IPS DF 6.9 (cell line): ENCODE results near the gene CLEC2L.
A peak's percentile ranks its signal among the peaks of the same experiment; 100 is the strongest.

Source experiments
- DNase-seq: peaks from one replicate; pipeline ENCODE4 v3.0.0-alpha.2; 2013; ENCODE audit warnings: low read depth, low spot score
- H3K27ac ChIP-seq: one replicate; pipeline ENCODE4 v1.5.1; 2013; ENCODE audit warnings: low read length, control low read depth
- H3K27me3 ChIP-seq: 2 replicates; pipeline ENCODE4 v1.6.1; 2013; ENCODE audit warnings: mild to moderate bottlenecking, low read length; ENCODE audit not compliant: control insufficient read depth, insufficient read depth
- H3K36me3 ChIP-seq: 2 replicates; pipeline ENCODE4 v1.6.1; 2013; ENCODE audit warnings: low read length; ENCODE audit not compliant: control insufficient read depth, insufficient read depth
- H3K4me1 ChIP-seq: 2 replicates; pipeline ENCODE4 v1.6.1; 2013; ENCODE audit warnings: low read length; ENCODE audit not compliant: control insufficient read depth, insufficient read depth
- H3K4me3 ChIP-seq: 2 replicates; pipeline ENCODE4 v1.5.1; 2013; ENCODE audit warnings: mild to moderate bottlenecking, low read length
- H3K9me3 ChIP-seq: 2 replicates; pipeline ENCODE4 v1.6.1; 2013; ENCODE audit warnings: low read length, inconsistent platforms; ENCODE audit not compliant: control insufficient read depth, insufficient read depth
- WGBS: extraction: QIAGEN DNeasy Blood & Tissue Kit; methylation state at CpG from one replicate; pipeline ENCODE4 v1.1.7; 2013; ENCODE audit warnings: mixed read lengths, missing lambda C conversion rate; ENCODE audit not compliant: insufficient read length, insufficient coverage; 5-methylcytosine and 5-hydroxymethylcytosine counted together

Gene CLEC2L

DNA sequence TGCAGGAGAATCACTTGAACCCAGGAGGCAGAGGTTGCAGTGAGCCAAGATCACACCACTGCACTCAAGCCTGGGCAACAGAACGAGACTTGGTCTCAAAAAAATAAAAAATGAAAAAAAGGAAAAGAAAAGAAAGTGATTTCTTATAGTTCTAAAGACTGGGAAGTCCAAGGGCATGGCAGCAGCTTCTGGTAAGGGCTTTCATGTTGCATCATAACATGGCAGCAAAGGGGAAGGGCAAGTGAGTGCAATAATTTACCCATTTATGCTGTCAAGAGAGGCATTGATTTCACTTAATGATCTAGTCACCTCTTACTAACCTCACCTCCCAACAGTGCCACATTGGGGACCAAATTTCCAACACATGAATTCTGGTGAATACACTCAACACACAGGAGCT, 31.2 kb upstream of the CLEC2L start:
- Histone ChIP-seq H3K4me3 (no peak overlapping the region), H3K4me1 (no peaks in the 10 kb centered on the region), H3K27ac (no peak overlapping the region), H3K27me3 (no peaks in the 10 kb centered on the region), H3K9me3 (no peaks in the 10 kb centered on the region), H3K36me3 (no peaks in the 10 kb centered on the region)
- WGBS: no CpG with 5 or more reads among the region's 1 CpG
- no peak for DNase-seq

DNA sequence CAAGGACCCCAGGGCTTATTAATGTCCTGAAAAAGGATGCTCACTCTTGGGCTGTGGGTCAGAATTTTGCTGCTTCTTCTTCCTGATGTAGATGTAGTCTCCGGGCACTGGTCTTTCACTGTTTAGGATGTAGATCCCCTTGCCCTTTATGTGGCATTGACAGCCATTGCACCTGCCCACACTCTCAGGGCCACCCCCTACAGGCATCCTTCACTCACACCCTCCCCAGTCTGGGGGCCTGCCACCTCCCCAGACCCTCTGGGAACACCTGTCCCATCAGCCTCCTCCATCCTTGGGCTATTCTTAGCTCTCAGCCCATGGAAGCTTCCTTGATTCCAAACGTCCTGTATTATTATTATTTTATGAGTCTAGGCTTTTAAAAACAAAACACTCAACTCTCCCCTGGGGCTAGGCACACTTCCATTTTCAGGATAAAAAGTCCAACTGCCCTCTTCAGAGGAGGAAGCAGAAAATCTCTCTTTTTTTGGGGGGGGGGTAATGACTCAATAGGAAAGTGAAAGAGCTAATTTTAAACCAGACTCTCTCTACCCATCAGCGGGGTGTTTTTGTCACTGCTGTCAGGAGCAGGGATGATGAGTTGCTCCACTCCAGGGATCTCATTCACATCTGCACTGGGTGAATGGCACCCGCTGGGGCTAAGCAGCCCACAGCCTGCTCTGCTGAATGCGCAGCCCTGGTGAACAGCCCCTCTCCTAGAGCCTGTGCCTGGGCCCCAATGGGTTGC, 28.5 kb upstream of the CLEC2L start:
- no peaks in the 10 kb centered on the region for H3K27me3 ChIP-seq
- no peak overlapping the region for H3K27ac ChIP-seq
- no peaks in the 10 kb centered on the region for H3K4me1 ChIP-seq
- no peaks in the 10 kb centered on the region for H3K9me3 ChIP-seq
- no CpG with 5 or more reads among the region's 5 CpGs for WGBS
- H3K36me3 ChIP-seq: no peaks in the 10 kb centered on the region
- no peak for DNase-seq
- no peak overlapping the region for H3K4me3 ChIP-seq

DNA sequence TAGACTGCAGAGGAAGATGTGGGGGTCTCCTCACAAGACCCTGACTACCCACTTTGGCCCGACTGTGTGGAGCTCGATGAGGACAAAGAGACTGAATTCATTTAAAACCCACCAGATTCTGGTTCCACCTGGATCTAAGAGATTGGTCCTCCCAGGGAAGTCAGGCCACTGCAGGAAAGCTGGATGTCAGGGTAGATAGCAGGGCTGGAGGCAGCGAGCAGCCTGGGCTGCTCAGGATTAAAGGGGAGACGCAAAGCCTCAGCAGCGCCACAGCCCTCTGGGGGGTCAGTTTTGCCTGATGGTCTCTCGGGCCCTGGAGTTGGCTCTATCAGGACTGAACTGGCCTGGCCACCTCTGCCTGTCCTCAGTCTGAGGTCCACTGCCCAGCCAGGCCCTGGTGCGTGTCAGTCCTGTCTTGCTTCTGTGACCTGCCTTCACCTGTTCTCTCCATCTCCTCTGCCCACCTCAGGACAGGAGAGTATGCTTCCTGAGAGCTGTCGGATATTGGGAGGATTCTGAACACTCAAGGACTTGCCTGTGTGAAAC, 27.8 kb upstream of the CLEC2L start:
- WGBS: no CpG with 5 or more reads among the region's 8 CpGs
- Histone ChIP-seq H3K4me3 (no peak overlapping the region), H3K4me1 (no peaks in the 10 kb centered on the region), H3K27ac (no peak overlapping the region), H3K9me3 (no peaks in the 10 kb centered on the region), H3K36me3 (no peaks in the 10 kb centered on the region), H3K27me3 (no peaks in the 10 kb centered on the region)
- DNase-seq: no peak

- no peak for DNase-seq
- no CpG with 5 or more reads among the region's 10 CpGs for WGBS
- no peaks in the 10 kb centered on the region for H3K27me3 ChIP-seq
Observed at GRCh38 chr7:139496528-139496927, 27.0 kb upstream of the CLEC2L start.

DNA sequence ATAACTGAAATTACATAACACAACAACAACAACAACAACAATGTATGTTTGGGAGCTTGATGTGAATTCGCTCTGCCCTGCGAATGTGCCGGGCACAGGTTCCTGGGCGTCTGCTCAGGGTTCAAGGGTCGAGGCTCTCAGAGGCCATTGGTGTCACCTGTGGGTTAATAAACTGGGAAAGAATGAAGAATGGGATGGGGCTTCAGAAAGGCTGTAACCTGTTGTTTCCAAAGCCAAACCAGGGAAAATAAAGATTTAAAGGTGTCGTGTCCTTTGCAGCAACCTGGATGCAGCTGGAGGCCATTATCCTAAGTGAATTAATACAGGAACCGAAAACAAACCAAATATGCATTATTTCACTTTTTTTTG, 22.7 kb upstream of the CLEC2L start:
- no peaks in the 10 kb centered on the region for H3K4me1 ChIP-seq
- no peaks in the 10 kb centered on the region for H3K27me3 ChIP-seq
- no peaks in the 10 kb centered on the region for H3K9me3 ChIP-seq
- no peak overlapping the region for H3K27ac ChIP-seq
- DNase-seq: no peak
- no peaks in the 10 kb centered on the region for H3K36me3 ChIP-seq
- WGBS: no CpG with 5 or more reads among the region's 7 CpGs
- no peak overlapping the region for H3K4me3 ChIP-seq

More at GRCh38 chr7:139496528-139496927, 27.0 kb upstream of the CLEC2L start:
- no peak overlapping the region for H3K27ac ChIP-seq
- no peaks in the 10 kb centered on the region for H3K36me3 ChIP-seq
- H3K4me1 ChIP-seq: no peaks in the 10 kb centered on the region
- no peaks in the 10 kb centered on the region for H3K9me3 ChIP-seq
- no peak overlapping the region for H3K4me3 ChIP-seq

DNA sequence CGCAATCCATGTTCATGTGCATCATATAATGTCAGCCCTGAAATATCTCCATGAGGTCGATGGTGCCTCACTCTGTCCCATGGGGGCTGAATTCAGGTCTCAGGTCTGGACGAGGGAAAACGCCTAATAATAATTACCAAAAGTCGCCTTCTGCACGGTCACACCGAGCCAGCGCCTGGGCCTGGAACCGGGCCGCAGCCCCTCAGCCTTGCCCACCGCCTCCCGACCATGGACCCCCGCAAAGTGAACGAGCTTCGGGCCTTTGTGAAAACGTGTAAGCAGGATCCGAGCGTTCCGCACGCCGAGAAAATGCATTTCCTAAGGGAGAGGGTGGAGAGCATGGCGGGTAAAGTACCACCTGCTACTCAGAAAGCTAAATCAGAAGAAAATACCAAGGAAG, 21.3 kb upstream of the CLEC2L start:
- no peaks in the 10 kb centered on the region for H3K9me3 ChIP-seq
- H3K4me1 ChIP-seq: no peaks in the 10 kb centered on the region
- H3K4me3 ChIP-seq: no peak overlapping the region
- no CpG with 5 or more reads among the region's 22 CpGs for WGBS
- H3K27me3 ChIP-seq: no peaks in the 10 kb centered on the region
- no peak for DNase-seq
- H3K36me3 ChIP-seq: no peaks in the 10 kb centered on the region
- H3K27ac ChIP-seq: no peak overlapping the region

- no peaks in the 10 kb centered on the region for H3K36me3 ChIP-seq
- no peaks in the 10 kb centered on the region for H3K9me3 ChIP-seq
- WGBS: no CpG with 5 or more reads among the region's 9 CpGs
- no peaks in the 10 kb centered on the region for H3K27me3 ChIP-seq
- DNase-seq: peak; percentile 52
- H3K27ac ChIP-seq: no peak overlapping the region
- no peaks in the 10 kb centered on the region for H3K4me1 ChIP-seq
- no peak overlapping the region for H3K4me3 ChIP-seq
Observed at GRCh38 chr7:139505563-139505962, 17.9 kb upstream of the CLEC2L start.

GRCh38 chr7:139509535-139509934, 13.9 kb upstream of the CLEC2L start:
- Histone ChIP-seq H3K4me3 (no peak overlapping the region), H3K4me1 (no peaks in the 10 kb centered on the region), H3K27me3 (no peaks in the 10 kb centered on the region), H3K27ac (no peak overlapping the region), H3K9me3 (no peaks in the 10 kb centered on the region), H3K36me3 (no peaks in the 10 kb centered on the region)
- DNase-seq: no peak
- 100% methylated on average over 1 of the region's 2 CpGs for WGBS

DNA sequence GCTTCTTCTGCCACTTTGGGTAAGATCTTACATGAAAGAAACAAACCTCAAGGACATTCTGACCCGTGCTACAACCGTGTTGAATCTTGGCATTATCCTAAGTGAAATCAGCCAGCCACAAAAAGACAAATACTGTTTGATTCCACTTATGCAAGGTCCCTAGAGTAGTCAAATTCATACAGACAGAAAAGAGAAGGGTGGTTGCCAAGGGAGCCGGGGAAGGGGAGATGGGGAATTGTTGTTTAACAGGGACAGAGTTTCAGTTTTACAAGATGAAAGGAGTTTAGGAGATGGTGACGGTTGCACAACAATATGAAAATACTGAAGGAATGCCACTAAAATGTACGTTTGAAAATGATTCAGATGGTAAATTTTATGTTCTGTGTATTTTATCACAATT, 12.2 kb upstream of the CLEC2L start:
- no peaks in the 10 kb centered on the region for H3K9me3 ChIP-seq
- WGBS: no CpG with 5 or more reads among the region's 5 CpGs
- H3K4me1 ChIP-seq: 0 out of 2 replicates have a peak, but pooled peaks cover 4% of the 10 kb centered on the region
- H3K27me3 ChIP-seq: no peaks in the 10 kb centered on the region
- H3K4me3 ChIP-seq: no peak overlapping the region
- H3K27ac ChIP-seq: no peak overlapping the region
- DNase-seq: no peak
- H3K36me3 ChIP-seq: no peaks in the 10 kb centered on the region

DNA sequence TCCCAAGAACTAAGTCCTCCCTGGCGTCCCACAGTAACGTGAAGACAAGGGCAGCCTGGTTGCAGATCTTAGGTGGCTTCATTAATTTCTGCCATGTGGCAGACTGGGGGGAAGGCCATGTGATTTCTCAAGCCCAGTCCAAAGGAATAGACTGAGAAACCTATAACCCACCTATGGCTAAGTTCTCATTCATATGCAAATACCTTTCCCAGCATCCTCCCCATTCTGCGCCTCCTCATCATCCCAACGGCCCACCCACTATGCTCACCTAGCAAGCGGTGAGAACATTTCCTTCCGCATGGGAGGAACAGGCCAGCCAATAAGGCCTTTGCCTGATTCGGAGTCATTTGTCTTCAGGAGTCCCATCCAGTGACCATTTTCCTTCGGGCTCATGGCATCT, 8.2 kb upstream of the CLEC2L start:
- Histone ChIP-seq H3K4me1 (0 out of 2 replicates have a peak, but pooled peaks cover 4% of the 10 kb centered on the region), H3K36me3 (no peaks in the 10 kb centered on the region), H3K27me3 (no peaks in the 10 kb centered on the region), H3K9me3 (no peaks in the 10 kb centered on the region), H3K27ac (no peak overlapping the region), H3K4me3 (no peak overlapping the region)
- DNase-seq: peak; percentile 39
- WGBS: no CpG with 5 or more reads among the region's 8 CpGs

- no CpG with 5 or more reads among the region's 1 CpG for WGBS
- peaks cover 16% of the 10 kb centered on the region for H3K27me3 ChIP-seq
- no peaks in the 10 kb centered on the region for H3K36me3 ChIP-seq
- 0 out of 2 replicates have a peak, but pooled peaks cover 1% of the 10 kb centered on the region for H3K4me1 ChIP-seq
- no peaks in the 10 kb centered on the region for H3K9me3 ChIP-seq
- no peak overlapping the region for H3K4me3 ChIP-seq
- H3K27ac ChIP-seq: no peak overlapping the region
- DNase-seq: no peak
Observed at GRCh38 chr7:139521439-139521838, 2.0 kb upstream of the CLEC2L start.
